GM12801 (cell line): ENCODE results near the gene MLST8.

Experiments
- TF ChIP-seq, protein P1 (sequence below): IDR thresholded peaks from one replicate; pipeline ENCODE4 v1.5.1; 2011; ENCODE audit warnings: control low read depth; ENCODE audit not compliant: insufficient read length; ENCODE audit errors: extremely low read depth

The MLST8 gene

DNA sequence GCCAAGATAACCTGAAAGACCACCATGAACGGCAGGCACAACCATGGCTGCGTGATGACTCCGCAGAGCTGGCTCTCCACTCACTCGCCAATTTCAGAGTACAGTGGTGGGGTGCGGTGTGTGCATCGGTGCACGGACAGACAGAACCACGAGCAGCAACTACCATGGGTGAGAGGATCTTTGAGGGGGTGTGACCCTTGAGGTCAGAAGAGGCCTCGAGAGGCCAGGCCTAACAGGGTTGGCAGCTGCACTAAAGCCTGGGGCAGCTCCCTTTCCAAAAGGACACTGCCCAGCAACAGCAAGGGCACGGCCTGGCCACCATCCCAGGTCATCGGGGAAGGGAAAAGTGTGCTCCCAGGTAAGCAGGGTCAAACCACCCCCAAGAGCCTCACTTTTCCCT, 48.0 kb downstream of the MLST8 start:
- TF ChIP-seq, protein P1, sequence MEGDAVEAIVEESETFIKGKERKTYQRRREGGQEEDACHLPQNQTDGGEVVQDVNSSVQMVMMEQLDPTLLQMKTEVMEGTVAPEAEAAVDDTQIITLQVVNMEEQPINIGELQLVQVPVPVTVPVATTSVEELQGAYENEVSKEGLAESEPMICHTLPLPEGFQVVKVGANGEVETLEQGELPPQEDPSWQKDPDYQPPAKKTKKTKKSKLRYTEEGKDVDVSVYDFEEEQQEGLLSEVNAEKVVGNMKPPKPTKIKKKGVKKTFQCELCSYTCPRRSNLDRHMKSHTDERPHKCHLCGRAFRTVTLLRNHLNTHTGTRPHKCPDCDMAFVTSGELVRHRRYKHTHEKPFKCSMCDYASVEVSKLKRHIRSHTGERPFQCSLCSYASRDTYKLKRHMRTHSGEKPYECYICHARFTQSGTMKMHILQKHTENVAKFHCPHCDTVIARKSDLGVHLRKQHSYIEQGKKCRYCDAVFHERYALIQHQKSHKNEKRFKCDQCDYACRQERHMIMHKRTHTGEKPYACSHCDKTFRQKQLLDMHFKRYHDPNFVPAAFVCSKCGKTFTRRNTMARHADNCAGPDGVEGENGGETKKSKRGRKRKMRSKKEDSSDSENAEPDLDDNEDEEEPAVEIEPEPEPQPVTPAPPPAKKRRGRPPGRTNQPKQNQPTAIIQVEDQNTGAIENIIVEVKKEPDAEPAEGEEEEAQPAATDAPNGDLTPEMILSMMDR: no peak

DNA sequence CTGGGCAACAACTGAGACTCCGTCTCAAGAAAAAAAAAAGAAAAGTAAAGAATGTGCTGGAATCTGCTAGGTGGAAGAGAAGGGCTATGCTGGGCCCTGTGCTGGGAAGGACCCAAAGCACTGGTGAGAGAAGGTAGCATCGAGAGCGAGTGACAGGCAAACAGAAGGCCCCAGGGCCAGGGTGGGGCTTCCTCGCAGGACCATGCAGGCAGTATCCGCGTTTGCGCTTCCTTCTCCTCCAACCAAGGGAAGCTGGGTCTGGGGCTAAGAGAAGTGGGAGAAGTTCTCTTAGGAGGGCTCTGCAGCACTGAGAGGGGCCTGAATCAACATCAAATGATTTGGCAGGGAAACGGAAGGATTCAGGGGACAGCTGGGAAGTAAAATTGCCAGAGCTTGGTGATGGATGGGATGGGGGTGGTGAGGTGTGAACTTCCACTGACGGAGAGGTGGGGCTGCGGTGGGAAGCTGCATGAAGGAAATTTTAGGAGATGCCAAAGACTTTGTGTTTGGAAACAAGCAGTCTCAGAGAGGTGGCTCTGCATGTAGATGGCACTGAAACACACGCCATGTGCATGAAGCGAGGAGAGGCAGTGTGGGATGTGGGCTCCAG, 51.4 kb downstream of the MLST8 start:
- TF ChIP-seq, protein P1: no peak

DNA sequence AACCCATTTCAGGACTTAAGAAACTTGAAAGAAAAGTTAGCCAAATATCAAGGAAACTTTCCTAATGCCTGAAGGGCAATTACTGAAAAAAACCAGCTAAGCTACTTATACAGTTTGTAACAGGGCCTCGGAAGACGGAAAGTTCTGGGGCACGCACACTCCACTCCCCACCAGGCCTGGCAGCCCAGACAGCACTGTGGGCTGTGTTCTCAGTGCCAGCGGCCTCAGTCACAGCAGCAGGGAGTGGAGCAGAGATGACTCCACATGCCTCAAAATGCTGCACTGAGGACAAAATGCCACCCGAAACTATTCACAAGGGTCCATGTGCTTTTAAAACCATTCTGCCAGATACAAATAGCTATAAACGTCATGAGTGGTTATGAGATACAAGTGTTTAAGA, 52.5 kb downstream of the MLST8 start:
- TF ChIP-seq, protein P1: no peak
